HCT116 (cell line): ENCODE data around the gene GALNT17.

Experiments used
- CTCF ChIP-seq, 3 experiments: fragments of 200-600 bp in 1 of 3; sonication (generic) in 1 of 3; IDR thresholded peaks in 2 of 3; conservative IDR thresholded peaks in 1 of 3; 2 replicates each; pipeline ENCODE4 v1.5.1; 2012 to 2017; ENCODE audit warnings: low read depth in 2 of 3, low read length in 2 of 3, antibody characterized with exemption in 1 of 3, borderline replicate concordance in 1 of 3, control low read depth in 1 of 3, mild to moderate bottlenecking in 1 of 3, mixed read lengths in 1 of 3, mixed run types in 1 of 3, moderate library complexity in 1 of 3; ENCODE audit not compliant: insufficient read depth in 1 of 3
- REST ChIP-seq: IDR thresholded peaks from 2 replicates; pipeline ENCODE4 v1.6.1; 2012; ENCODE audit warnings: low read depth

- no peak for TF ChIP-seq CTCF (IDR thresholded peaks at IDR 0.05 in 2 of 3, conservative IDR thresholded peaks at IDR 0.05 in 1 of 3; ENCODE audit: borderline replicate concordance in 1 of 3, insufficient read depth in 1 of 3, low read depth in 2 of 3, low read length in 2 of 3)
- no peak for TF ChIP-seq REST
Observed at GRCh38 chr7:71377469-71377868, 245.5 kb downstream of the GALNT17 start.
